Stimulated activated CD4-positive, alpha-beta T cell treated with anti-CD3 and anti-CD28 coated beads, Interleukin-1b, Interleukin-23, amount 100 ng/mL, for 48 hours (primary cell): ENCODE data around the gene SPESP1.
"Not testable (repeated sequence)": the region's sequence is repeated elsewhere in the genome, so short reads cannot be mapped to it uniquely, and the experiment has no call there.

Experiments
- DNase-seq: peaks from one replicate; pipeline ENCODE4 v3.0.0-alpha.2; 2020

SPESP1 gene

GRCh38 chr15:68966996-68967395 lies 36.7 kb downstream of the SPESP1 start:
- no peak for DNase-seq

GRCh38 chr15:68967948-68968347 lies 37.6 kb downstream of the SPESP1 start:
- DNase-seq, result no peak

DNA sequence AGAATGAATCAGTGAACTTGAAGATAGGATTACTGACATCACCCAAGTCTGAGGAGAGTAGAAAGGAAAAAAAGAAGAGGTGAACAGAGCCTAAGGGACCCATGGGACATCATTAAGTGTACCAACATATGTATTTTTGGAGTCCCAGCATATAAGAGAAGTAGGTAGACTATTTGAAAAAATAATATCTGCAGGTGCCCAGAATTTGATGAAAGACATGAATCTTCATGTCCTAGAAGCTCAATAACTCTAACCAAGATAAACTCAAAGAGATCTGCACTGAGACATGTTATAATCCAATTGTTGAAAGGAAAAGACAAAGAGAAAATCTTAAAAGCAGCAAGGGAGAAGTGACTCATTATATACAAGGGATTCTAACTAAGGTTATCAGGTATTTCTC lies 39.0 kb downstream of the SPESP1 start:
- no peak for DNase-seq

DNA sequence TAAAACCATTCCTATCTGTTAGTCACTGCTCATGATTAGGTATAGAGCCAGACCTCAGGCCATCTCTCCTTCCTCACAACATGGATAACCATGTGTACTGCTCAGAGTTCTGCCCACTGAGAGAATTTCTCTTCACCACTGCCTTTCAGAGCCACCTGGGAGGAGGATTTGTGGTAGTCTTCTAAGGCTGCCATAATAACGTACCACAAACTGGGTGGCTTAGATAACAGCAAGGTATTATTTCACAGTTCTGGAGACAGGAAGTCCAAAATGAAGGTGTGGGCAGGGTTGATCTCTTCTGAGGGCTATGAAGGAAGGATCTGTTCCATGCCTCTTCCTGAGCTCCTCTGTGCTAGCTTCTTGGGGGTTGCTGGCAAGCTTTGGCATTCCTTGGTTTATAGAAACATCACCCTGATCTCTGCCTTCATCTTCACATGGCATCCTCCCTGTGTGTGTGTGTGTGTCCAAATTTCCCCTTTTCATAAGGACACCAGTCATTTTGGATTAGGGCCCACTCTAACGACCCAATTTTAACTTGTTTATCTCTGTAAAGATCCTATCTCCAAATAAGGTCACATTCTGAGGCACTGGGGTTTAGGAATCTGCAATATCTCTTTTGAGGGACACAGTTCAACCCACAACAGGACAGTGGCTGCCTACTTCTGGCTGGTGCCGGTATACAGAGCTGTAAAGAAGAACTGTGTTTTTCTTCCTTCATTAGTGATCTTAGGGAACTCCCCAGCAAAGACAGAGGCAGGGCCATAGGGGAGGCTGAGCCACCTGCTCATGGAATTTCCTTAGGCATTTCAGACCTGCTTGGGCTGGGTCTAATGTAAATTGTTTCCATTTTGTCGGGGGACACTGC lies 42.1 kb downstream of the SPESP1 start:
- DNase-seq, result no peak

DNA sequence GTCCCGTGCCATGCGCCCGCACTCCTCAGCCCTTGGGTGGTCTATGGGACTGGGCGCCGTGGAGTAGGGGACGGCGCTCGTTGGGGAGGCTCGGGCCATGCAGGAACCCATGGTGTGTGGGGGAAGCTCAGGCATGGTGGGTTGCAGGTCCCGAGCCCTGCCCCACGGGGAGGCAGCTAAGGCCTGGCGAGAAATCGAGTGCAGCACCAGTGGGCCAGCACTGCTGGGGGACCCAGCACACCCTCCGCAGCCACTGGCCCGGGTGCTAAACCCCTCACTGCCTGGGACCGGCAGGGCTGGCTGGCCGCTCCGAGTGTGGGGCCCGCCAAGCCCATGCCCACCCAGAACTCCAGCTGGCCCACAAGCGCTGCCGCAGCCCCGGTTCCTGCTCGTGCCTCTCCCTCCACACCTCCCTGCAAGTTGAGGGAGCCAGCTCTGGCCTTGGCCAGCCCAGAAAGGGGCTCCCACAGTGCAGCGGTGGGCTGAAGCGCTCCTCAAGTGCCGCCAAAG lies 45.4 kb downstream of the SPESP1 start:
- DNase-seq, result not testable (repeated sequence)

DNA sequence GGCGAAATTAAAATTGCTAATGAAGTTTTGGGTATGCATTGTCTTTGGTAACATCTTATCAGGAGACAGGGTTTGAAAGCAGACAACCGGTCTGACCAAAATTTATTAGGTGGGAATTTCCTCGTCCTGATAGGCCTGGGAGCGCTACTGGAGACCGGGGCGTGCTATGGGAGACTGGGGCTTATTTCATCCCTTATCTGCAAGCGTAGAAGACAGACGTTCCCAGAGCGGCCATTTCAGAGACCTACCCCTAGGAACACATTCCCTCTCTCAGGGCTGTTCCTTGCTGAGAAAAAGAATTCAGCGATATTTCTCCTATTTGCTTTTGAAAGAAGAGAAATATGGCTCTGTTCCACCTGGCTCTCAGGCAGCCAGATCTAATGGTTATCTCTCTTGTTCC lies 47.1 kb downstream of the SPESP1 start:
- not testable (repeated sequence) for DNase-seq

- no peak for DNase-seq
Measured at GRCh38 chr15:68979006-68979405, 48.7 kb downstream of the SPESP1 start.

DNA sequence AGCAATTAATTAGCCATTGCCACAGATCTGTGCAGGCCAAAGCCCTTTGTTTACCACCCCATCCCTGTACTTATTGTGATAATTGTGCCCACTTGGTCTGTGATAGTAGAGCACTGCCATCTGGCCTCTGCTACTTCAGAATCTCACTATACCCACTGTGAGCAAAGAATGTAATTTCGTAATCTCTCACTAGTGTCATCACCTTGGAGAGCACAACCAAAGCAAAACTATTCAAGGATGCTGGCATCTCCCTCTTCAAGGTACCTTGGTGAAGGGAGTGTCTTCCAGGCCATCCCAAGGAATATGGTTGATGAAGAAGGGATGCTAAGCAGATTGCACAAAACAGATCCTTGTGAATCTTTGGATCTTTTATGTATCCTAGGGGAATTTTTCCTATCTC lies 49.5 kb downstream of the SPESP1 start:
- no peak for DNase-seq

DNA sequence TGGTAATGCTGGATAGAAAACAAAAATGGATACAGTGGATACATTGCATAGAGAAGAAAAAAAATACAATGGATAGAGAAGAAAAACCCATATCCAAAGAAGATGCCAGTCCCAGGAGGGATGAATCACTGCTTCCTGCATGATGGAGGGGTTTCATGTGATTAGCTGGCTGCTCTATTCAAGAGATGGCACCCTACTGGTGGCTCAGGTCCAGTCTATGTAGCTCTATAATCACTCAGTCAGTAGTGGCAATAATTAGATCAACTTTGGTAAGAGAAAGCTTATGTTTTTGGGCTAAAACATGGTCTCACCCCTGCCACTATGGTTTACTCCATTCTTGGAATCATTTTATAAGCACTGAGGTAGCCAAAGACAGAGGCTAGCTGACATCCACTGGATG lies 50.5 kb downstream of the SPESP1 start:
- no peak for DNase-seq

DNA sequence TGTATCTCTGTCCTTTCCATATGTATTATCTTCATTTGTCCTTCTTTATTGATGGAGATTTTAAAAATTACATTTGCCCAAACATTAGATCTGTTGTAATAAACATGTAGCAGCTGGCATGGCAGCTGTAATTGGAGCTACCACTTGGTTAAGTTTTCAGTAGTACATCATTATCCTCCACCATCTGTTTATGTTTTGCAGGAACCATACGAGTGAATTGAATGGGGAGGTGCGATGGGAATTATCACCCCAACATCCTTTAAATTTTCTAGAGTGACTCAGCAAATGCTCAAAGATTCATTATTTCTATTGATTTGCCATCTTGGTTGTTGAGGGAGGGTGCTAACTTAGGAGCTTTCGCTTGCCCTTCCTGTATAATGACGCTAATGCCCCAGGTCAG lies 51.6 kb downstream of the SPESP1 start:
- no peak for DNase-seq

GRCh38 chr15:68982976-68983563 lies 52.7 kb downstream of the SPESP1 start:
- no peak for DNase-seq

GRCh38 chr15:68983961-68984481 lies 53.7 kb downstream of the SPESP1 start:
- no peak for DNase-seq

DNA sequence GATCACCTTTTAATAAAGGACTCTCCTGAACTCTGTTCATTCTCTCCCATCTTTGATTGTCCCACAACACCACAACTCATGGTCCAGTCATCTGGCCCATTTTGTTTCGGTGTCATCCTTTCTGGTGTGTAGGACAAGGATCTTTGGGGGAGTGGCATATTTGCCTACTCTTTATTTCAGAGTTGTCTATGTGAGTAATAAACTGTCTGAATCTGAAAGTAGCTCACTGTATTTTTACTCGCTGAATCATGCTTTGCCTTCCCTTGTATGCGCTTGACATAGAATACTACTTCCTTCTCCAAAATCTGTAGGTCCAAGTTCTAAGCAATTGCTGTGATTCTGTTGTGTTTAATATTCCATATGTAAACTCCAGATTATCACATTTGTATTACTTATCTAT lies 54.3 kb downstream of the SPESP1 start:
- no peak for DNase-seq

DNA sequence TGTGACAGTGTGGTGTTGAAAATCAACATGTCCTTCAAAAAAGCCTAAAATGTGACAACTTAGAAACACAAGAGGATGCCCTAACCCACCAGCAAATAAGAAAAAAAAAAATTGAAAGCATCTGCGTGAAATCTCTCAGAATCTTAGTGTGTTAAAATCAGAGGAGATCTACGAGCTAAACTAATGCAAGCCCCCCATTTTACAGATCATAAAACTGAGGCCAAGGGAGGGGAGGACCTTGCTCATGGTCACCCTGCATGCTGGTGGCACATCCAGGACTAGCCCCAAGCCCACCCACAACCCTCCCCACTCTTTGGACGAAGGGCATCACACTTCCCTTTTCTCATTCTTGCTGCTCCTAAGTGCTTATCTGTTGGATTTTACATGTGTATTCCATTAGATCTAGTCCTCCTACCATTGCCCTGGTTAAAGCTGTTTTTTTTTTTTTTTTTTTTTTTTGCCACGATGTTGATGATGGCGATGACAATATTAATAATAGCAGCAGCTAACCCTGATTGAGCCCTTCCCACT lies 55.1 kb downstream of the SPESP1 start:
- DNase-seq, result no peak

DNA sequence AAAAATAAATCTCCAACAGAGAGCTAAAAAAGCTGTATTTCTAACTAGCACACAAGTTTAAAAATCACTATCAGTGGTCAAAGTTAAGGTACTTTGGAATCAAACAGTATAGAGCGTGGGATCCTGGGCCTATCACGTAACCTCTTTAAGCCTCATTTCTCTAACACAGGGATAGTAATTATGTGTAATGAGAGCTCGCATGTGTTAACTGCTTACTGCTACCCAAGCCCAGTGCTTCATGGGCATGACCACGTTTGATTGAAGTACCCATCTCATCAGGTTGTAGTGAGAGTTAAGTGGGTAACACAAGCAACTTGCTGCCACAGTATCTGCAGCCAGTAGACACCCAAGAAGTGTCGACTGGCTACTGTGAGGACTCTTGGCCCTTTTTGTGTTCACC lies 56.0 kb downstream of the SPESP1 start:
- DNase-seq, result no peak

- DNase-seq, result no peak
Measured at GRCh38 chr15:68987120-68987519, 56.8 kb downstream of the SPESP1 start.

DNA sequence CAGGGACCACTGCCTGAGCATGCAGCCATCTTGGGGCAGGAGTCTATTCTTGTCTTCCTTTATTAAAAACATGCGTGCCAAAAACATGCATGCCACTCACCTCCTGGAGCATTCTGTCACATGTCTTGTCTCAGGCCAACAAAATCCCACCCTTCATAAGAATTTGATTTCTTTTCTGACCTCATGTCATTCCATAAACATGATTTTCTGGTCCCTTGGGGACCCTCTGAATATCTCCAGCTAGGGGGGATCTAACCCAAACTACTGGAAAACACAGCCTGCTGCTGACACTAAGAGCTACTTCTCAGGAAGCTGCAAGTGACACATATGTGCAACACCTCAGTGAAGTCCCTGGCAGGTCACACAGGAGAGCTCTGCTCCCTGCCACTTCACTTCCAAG lies 57.4 kb downstream of the SPESP1 start:
- no peak for DNase-seq

- DNase-seq, result no peak
Measured at GRCh38 chr15:68989541-68990230, 59.4 kb downstream of the SPESP1 start.

GRCh38 chr15:68990231-68990991 lies 60.1 kb downstream of the SPESP1 start:
- no peak for DNase-seq

DNA sequence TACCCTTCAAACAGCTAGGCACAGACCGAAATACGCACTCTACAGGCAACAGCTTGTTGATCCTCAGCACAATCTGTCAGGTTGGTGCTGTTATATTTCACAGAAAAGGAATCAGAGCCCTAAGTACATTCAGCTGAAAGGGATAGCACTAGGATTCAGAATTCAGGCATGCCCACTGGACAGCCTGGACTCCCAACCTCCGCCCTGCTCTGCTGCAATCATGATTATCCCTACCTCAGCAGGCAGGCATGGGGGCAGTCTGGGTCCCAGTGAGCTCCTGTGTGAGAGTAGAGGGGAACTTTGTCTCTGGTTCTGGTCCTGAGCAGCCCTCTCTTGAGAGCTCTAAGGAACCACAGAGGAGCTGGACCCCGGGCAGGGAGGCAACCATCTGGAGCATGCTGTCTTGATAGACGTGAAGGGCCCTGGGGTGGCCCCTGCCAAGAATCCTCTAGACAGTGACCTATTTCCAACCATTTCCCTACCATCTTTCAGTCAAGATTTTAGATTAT lies 60.7 kb downstream of the SPESP1 start:
- DNase-seq, result no peak

DNA sequence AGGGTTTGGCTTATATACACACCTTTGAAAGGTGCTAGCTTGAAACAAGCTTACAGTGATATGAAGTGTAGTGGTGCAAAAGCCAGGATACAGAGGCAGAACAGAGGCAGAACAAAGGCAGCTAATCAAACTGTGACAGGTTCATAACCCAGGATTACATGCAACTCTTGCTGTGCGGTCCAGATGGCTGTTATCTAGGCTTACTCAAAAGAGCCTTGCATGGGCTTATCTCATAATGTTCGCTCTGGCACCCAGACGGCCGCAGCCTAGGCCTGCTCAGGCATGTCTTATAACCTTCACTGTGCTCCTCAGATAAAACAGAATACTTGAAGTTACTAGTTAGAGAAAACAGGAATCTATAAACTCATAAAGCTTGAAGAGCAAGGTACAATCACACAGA lies 61.4 kb downstream of the SPESP1 start:
- DNase-seq, result no peak

- no peak for DNase-seq
Measured at GRCh38 chr15:68992696-68993095, 62.4 kb downstream of the SPESP1 start.
